Loucy (cell line): ENCODE data around the gene DCAF15.

Experiments
- H2AFZ ChIP-seq: fragments of 200-600 bp; sonication (generic); 2 replicates; pipeline ENCODE4 v1.6.0; 2016; ENCODE audit warnings: antibody characterized with exemption, mild to moderate bottlenecking, low read length, moderate library complexity
- H3F3A ChIP-seq: fragments of 200-600 bp; 2 replicates; pipeline ENCODE4 v1.6.0; 2016; ENCODE audit warnings: antibody characterized with exemption, low read depth, mild to moderate bottlenecking
- H3K27me3 ChIP-seq: fragments of 200-600 bp; sonication (generic); 2 replicates; pipeline ENCODE4 v1.6.1; 2014; ENCODE audit warnings: low read length, mild to moderate bottlenecking; ENCODE audit not compliant: insufficient read depth, poor library complexity, severe bottlenecking
- H3K36me3 ChIP-seq: fragments of 200-600 bp; sonication (generic); 2 replicates; pipeline ENCODE4 v1.6.1; 2016; ENCODE audit warnings: low read length; ENCODE audit not compliant: insufficient read depth
- H3K4me1 ChIP-seq: fragments of 200-600 bp; sonication (generic); 2 replicates; pipeline ENCODE4 v1.5.1; 2014; ENCODE audit warnings: low read length, mild to moderate bottlenecking; ENCODE audit not compliant: insufficient read depth, poor library complexity, severe bottlenecking
- H3K4me2 ChIP-seq: fragments of 200-600 bp; sonication (generic); 2 replicates; pipeline ENCODE4 v1.6.0; 2014; ENCODE audit warnings: antibody characterized with exemption, low read length, low read depth, mild to moderate bottlenecking; ENCODE audit not compliant: poor library complexity, severe bottlenecking
- H3K4me3 ChIP-seq: fragments of 200-600 bp; sonication (generic); 2 replicates; pipeline ENCODE4 v1.5.1; 2014; ENCODE audit warnings: low read length, mild to moderate bottlenecking, mixed read lengths; ENCODE audit not compliant: poor library complexity, severe bottlenecking
- H3K79me2 ChIP-seq: fragments of 200-600 bp; sonication (generic); 2 replicates; pipeline ENCODE4 v1.6.1; 2014; ENCODE audit warnings: low read length; ENCODE audit not compliant: insufficient read depth
- H3K9ac ChIP-seq: fragments of 200-600 bp; sonication (generic); 2 replicates; pipeline ENCODE4 v1.6.0; 2014; ENCODE audit warnings: mild to moderate bottlenecking, low read depth, low read length, moderate library complexity; ENCODE audit not compliant: poor library complexity, severe bottlenecking
- H3K9me2 ChIP-seq: fragments of 200-600 bp; sonication (generic); replicated peaks from 2 replicates; pipeline ENCODE4 v1.6.1; 2016; ENCODE audit warnings: low read depth, low read length, mixed read lengths
- H3K9me3 ChIP-seq: fragments of 200-600 bp; sonication (generic); 2 replicates; pipeline ENCODE4 v1.6.1; 2014; ENCODE audit warnings: mild to moderate bottlenecking, antibody characterized with exemption, low read length, low read depth; ENCODE audit not compliant: insufficient read depth
- H4K20me1 ChIP-seq: fragments of 200-600 bp; sonication (generic); 2 replicates; pipeline ENCODE4 v1.6.0; 2014; ENCODE audit warnings: antibody characterized with exemption, low read length, mild to moderate bottlenecking; ENCODE audit not compliant: insufficient read depth, poor library complexity, severe bottlenecking
- EZH2phosphoT487 ChIP-seq: fragments of 200-600 bp; IDR thresholded peaks from 2 replicates; pipeline ENCODE4 v1.6.1; 2018; ENCODE audit warnings: antibody characterized with exemption, mild to moderate bottlenecking, moderate library complexity, borderline replicate concordance
- TF ChIP-seq, protein P1 (sequence below): fragments of 200-600 bp; sonication (generic); conservative IDR thresholded peaks from 2 replicates; pipeline ENCODE4 v1.5.1; 2014; ENCODE audit warnings: mild to moderate bottlenecking, antibody characterized with exemption, low read length

The DCAF15 gene

DNA sequence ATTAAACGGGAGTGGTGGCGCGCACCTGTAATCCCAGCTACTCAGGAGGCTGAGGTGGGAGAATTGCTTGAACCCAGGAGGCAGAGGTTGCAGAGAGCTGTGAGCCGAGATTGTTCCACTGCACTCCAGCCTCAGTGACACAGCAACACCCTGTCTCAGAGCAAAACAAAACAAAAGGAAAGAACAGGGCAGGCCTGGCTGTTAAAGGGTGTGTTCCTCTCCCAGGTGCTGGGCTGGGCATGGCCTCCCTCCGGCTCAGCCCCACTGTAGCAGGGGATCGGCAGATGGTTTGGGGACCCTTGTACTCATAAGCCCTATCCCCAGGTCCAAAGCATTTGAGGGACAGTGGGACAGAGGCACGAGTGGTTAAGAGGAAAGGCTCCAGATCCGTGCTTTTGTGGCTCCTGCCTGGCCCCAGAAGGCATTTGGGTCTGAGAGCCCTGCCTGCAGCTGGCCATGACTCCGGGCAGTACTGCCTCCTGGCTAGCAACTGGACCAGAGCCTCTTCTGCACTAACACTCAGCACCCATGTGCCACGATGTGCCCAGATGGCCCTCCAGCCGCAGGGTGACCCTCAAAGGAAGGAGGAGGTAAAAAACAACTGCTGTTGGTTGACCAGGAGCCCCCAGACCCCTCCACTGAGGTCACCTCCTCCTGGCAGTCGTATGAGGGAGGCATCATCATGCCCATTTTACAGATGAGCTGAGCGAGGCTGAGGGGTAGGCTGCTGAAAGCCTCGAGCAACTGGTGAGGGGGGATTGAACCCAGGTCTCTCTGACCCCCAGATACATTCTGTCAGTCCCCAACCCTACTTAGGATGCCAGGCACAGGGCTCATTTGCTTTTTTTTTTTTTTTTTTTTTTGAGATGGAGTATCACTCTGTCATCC lies 43.8 kb downstream of the DCAF15 start:
- Histone ChIP-seq H3K9me2 (no peaks in the 10 kb centered on the region), H3K36me3 (peaks cover 20% of the 10 kb centered on the region)

DNA sequence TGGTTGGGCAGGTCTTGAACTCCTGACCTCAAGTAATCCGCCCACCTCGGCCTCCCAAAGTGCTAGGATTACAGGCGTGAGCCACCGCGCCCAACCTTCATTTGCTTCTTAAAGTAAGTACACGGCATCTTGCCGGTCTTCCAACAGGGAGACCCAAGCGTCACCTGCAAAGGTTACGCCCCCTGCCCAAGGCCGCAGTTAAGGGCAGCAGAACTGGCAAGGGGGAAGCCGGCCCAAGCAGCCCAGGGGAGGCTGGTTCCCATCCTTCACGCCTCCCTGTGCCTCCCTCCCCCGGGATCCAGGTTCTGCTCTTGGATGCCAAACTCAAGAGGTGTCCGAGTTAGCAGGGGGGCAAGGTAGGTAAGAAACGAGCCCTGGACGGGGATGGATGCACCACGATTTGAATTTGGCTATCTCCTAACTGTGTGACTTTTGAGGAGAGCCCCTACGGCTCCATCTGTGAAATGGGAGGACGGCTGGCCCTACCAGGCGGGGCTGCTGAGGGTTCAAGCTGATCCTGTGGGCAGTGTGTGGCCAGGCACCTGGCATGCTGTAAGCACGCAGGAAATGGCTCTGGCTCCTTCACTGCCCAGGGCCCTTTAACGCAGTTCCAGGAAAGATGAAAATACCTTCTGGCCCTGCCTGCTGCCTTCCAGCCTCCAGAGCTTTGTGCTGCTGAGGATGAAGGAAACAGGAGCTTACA lies 44.8 kb downstream of the DCAF15 start:
- peaks cover 15% of the 10 kb centered on the region for H3K36me3 ChIP-seq
- no peak overlapping the region for H3K9ac ChIP-seq
- H2AFZ ChIP-seq = no peak overlapping the region
- peaks cover 13% of the 10 kb centered on the region; the same call in 1 of the 2 replicates for H3K9me3 ChIP-seq
- H3F3A ChIP-seq = no peaks in the 10 kb centered on the region; the same call in 1 of the 2 replicates
- no peaks in the 10 kb centered on the region for H4K20me1 ChIP-seq
- H3K27me3 ChIP-seq = no peaks in the 10 kb centered on the region
- no peak for TF ChIP-seq EZH2phosphoT487
- TF ChIP-seq, protein P1, sequence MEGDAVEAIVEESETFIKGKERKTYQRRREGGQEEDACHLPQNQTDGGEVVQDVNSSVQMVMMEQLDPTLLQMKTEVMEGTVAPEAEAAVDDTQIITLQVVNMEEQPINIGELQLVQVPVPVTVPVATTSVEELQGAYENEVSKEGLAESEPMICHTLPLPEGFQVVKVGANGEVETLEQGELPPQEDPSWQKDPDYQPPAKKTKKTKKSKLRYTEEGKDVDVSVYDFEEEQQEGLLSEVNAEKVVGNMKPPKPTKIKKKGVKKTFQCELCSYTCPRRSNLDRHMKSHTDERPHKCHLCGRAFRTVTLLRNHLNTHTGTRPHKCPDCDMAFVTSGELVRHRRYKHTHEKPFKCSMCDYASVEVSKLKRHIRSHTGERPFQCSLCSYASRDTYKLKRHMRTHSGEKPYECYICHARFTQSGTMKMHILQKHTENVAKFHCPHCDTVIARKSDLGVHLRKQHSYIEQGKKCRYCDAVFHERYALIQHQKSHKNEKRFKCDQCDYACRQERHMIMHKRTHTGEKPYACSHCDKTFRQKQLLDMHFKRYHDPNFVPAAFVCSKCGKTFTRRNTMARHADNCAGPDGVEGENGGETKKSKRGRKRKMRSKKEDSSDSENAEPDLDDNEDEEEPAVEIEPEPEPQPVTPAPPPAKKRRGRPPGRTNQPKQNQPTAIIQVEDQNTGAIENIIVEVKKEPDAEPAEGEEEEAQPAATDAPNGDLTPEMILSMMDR = no peak
- H3K4me1 ChIP-seq = peaks cover 15% of the 10 kb centered on the region
- no peaks in the 10 kb centered on the region for H3K9me2 ChIP-seq
- no peak overlapping the region for H3K4me2 ChIP-seq
- peaks cover 48% of the 10 kb centered on the region for H3K79me2 ChIP-seq
- H3K4me3 ChIP-seq = no peak overlapping the region

More for the DNA sequence above, 43.8 kb downstream of the DCAF15 start:
- Histone ChIP-seq H3F3A (no peaks in the 10 kb centered on the region), H3K4me1 (peaks cover 6% of the 10 kb centered on the region), H3K9me3 (peaks cover 13% of the 10 kb centered on the region; the same call in 1 of the 2 replicates), H2AFZ (no peak overlapping the region), H3K4me2 (no peak overlapping the region), H3K27me3 (no peaks in the 10 kb centered on the region), H3K79me2 (peaks cover 40% of the 10 kb centered on the region), H4K20me1 (no peaks in the 10 kb centered on the region), H3K9ac (no peak overlapping the region), H3K4me3 (no peak overlapping the region)
- TF ChIP-seq EZH2phosphoT487 = no peak
- TF ChIP-seq, protein P1 = no peak

DNA sequence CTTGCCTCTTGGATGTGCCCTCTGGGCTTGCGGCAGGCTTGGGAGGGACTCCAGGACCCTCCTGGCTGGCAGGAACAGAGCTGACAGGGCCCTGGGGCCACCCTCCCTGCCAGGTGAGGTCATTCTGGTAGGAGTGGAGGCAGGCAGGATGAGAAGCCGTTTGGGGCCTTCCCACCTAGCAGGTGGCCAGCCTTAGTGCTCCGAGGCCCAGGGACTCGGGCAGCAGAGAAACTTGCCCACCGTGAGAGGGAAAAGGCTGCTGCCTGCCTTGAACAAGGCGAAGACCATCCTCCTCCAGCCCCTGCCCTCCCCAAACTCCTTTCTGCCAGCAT lies 45.3 kb downstream of the DCAF15 start:
- H4K20me1 ChIP-seq = no peaks in the 10 kb centered on the region
- no peaks in the 10 kb centered on the region; the same call in 1 of the 2 replicates for H3F3A ChIP-seq
- peaks cover 11% of the 10 kb centered on the region for H3K36me3 ChIP-seq
- peaks cover 13% of the 10 kb centered on the region; the same call in 1 of the 2 replicates for H3K9me3 ChIP-seq
- H3K79me2 ChIP-seq = peaks cover 50% of the 10 kb centered on the region
- TF ChIP-seq EZH2phosphoT487 = no peak
- TF ChIP-seq, protein P1 = no peak
- H3K4me1 ChIP-seq = peaks cover 21% of the 10 kb centered on the region
- H3K27me3 ChIP-seq = no peaks in the 10 kb centered on the region
- no peak overlapping the region for H3K4me2 ChIP-seq
- H3K9me2 ChIP-seq = no peaks in the 10 kb centered on the region
- H3K4me3 ChIP-seq = no peak overlapping the region
- H3K9ac ChIP-seq = no peak overlapping the region
- H2AFZ ChIP-seq = no peak overlapping the region
